ENCODE results near the gene ZNF335.

ZNF335 gene

DNA sequence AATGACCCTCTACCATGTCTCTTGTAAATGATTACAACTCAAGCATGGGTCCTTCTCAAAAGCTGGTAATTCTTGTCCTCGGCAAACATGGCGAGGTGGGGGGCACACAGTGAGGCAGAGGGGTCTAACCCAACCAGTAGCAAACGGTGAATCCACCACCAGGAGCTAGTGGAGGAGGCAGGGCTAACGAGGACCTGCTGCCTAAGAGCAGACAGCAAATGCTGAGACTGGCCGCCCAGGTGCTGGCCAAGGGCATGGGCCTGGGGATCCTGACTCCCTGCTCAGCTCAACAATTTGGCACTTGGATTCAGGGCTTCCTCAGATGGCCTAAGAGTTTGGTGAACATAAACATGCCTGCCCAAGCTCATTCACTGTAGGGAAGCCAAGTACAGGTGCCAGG is 19.1 kb downstream of the ZNF335 start:
- DNase-seq (ENCODE audit: low read depth) = no peak
- H3K4me3 ChIP-seq (ENCODE audit: low read depth, low read length) = no peak overlapping the region
- TF ChIP-seq POLR2A (IDR thresholded peaks at IDR 0.05; ENCODE audit: extremely low read depth, insufficient read length) (no peak), CTCF (IDR thresholded peaks at IDR 0.05; ENCODE audit: low read depth, low read length) (no peak), MYC (IDR thresholded peaks at IDR 0.05; ENCODE audit: low read depth, low read length) (no peak)
- TF ChIP-seq, protein P1, sequence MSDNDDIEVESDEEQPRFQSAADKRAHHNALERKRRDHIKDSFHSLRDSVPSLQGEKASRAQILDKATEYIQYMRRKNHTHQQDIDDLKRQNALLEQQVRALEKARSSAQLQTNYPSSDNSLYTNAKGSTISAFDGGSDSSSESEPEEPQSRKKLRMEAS (IDR thresholded peaks at IDR 0.05; ENCODE audit: low read depth, low read length) = no peak

DNA sequence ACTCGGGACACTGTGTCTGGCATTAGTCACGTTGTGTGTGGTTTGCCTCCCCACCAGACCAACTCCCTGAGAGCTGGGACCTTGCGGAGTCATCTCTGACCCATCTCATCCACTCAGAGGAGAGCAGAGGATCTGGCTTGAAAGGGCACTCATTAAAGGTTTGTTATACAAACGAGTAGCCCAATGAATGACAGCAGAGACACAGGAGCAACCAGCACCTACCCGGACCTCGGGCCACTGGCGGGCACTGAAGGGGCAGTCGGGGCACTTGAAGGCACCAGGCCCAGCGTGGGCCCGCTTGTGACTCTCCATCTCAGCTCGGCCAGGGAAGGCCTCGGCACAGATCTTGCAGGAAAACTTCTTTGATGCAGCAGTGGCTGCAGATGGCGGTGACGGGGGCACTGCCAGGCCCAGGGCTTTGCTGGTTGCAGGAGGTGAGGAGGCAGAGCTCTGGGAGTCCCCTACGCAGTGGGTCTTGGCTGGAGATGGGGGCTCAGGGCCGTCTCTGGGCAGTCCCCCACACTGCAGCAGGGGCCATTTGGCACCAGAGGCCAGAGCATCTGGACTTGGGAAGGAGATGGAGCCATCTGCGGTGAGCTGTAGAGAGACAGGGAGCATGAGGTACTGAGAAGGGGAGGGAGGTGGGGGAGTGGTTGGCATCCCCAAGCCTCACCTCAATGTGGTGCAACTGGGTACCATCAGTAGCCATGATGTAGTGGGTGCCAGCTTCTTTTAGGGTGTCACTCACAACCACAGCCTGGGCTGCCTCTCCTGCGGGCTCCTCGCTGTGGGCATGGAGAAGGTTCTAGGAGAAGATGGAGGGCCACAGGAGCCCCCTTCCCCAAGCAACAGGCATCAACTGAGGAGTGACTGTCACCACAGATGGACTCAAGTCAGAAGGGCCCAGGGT is 19.8 kb downstream of the ZNF335 start:
- DNase-seq (ENCODE audit: low read depth) = no peak
- TF ChIP-seq POLR2A (IDR thresholded peaks at IDR 0.05; ENCODE audit: extremely low read depth, insufficient read length) (no peak), CTCF (IDR thresholded peaks at IDR 0.05; ENCODE audit: low read depth, low read length) (no peak), MYC (IDR thresholded peaks at IDR 0.05; ENCODE audit: low read depth, low read length) (no peak)
- TF ChIP-seq, protein P1 (IDR thresholded peaks at IDR 0.05; ENCODE audit: low read depth, low read length) = no peak
- no peak overlapping the region for H3K4me3 ChIP-seq (ENCODE audit: low read depth, low read length)

DNA sequence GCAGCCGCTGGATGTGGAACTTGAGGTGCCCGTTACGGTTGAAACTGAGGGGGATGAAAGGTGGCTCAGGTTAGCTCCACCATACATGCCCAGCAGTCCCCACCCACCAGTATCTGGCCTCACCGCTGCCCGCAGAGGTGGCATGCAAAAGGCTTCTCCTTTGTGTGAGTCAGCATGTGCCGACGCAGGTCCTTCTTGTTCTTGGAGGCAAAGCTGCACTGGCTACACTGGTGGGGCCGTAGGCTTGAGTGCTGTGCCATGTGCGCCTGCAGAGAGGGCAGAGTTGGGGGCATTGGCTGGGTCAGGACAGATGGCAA is 21.7 kb downstream of the ZNF335 start:
- TF ChIP-seq POLR2A (IDR thresholded peaks at IDR 0.05; ENCODE audit: extremely low read depth, insufficient read length) = peak; percentile 13
- TF ChIP-seq, protein P1 (IDR thresholded peaks at IDR 0.05; ENCODE audit: low read depth, low read length) = no peak
- no peak overlapping the region for H3K4me3 ChIP-seq (ENCODE audit: low read depth, low read length)
- DNase-seq (ENCODE audit: low read depth) = no peak

DNA sequence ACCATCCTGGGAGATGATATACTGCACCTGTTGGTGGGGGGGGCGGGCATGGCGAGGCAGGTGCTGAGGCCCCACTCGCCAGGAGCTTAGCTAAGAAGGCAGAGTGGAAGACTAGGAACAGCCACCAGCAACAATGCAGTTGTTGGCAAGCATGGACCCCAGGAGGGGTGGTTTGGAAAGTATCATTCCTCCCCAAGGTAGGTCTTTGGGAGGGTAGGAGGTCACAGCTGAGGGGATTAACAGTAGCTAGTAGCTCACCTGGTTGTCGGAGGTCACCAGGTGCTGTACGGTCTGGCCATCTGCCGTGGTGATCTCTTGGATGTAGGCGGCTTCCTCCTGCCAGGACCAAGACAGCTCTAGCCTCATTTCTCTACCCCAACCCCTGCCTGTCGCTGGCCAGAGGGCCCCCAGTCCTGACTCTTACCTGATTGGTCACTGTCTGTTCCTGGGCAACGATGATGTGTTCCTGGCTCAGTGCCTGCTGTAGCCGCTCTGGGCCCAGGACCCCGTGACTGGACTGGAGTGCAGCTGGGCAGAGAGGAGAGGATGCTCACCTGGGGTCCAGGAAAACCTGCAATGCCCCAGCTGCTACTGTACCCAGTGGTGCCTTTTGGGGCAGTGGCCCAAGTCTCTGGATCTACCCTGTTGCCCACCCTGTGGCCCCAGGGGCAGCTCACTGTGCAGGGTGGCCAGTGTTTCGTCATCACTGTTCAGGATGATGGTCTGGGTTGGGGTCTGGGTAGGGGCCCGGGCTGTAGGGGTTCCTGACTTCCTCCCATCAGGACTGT is 22.3 kb downstream of the ZNF335 start:
- no peak overlapping the region for H3K4me3 ChIP-seq (ENCODE audit: low read depth, low read length)
- TF ChIP-seq CTCF (IDR thresholded peaks at IDR 0.05; ENCODE audit: low read depth, low read length) (no peak), MYC (IDR thresholded peaks at IDR 0.05; ENCODE audit: low read depth, low read length) (no peak), POLR2A (IDR thresholded peaks at IDR 0.05; ENCODE audit: extremely low read depth, insufficient read length) (no peak)
- TF ChIP-seq, protein P1 (IDR thresholded peaks at IDR 0.05; ENCODE audit: low read depth, low read length) = no peak
- DNase-seq (ENCODE audit: low read depth) = no peak

GRCh38 chr20:45948742-45949541 is 23.1 kb downstream of the ZNF335 start:
- DNase-seq (ENCODE audit: low read depth) = no peak
- no peak overlapping the region for H3K4me3 ChIP-seq (ENCODE audit: low read depth, low read length)
- TF ChIP-seq MYC (IDR thresholded peaks at IDR 0.05; ENCODE audit: low read depth, low read length) (no peak), POLR2A (IDR thresholded peaks at IDR 0.05; ENCODE audit: extremely low read depth, insufficient read length) (no peak)

DNA sequence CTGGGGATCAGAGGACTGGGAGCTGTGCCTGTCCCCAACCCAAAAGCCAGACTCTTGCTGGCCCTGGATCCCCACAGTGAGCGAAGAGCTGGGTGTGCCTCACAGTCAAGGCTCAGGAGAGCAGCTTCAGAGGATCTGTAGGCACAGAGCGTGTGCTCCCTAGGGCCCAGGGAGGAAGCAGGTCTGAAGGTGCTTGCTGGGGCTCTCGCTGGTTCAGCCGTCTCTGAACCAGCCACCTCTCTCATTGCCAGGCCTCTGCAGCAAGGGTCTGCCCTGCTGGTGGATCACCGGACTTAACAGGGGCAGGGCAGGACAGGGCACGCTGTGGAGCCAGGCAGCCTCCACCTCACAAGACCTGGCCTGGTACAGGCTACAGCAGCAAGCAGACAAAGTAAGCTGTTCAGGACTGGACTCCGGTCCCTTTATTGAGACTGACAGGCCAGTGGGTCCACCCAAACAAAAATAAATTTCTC is 23.7 kb downstream of the ZNF335 start:
- TF ChIP-seq MYC (IDR thresholded peaks at IDR 0.05; ENCODE audit: low read depth, low read length) (no peak), POLR2A (IDR thresholded peaks at IDR 0.05; ENCODE audit: extremely low read depth, insufficient read length) (no peak), CTCF (IDR thresholded peaks at IDR 0.05; ENCODE audit: low read depth, low read length) (no peak)
- TF ChIP-seq, protein P1 (IDR thresholded peaks at IDR 0.05; ENCODE audit: low read depth, low read length) = no peak
- no peak for DNase-seq (ENCODE audit: low read depth)
- H3K4me3 ChIP-seq (ENCODE audit: low read depth, low read length) = no peak overlapping the region

Data from NB4 (cell line).